NCI-H1417 treated with DMSO at 0.1 percent for 48 hours (cell line): ENCODE data around the gene SLC44A1.

ENCODE experiments used
- DNase-seq: peaks from one replicate; lab custom pipeline; 2025; lab: John Stamatoyannopoulos, UW

The SLC44A1 gene

DNA sequence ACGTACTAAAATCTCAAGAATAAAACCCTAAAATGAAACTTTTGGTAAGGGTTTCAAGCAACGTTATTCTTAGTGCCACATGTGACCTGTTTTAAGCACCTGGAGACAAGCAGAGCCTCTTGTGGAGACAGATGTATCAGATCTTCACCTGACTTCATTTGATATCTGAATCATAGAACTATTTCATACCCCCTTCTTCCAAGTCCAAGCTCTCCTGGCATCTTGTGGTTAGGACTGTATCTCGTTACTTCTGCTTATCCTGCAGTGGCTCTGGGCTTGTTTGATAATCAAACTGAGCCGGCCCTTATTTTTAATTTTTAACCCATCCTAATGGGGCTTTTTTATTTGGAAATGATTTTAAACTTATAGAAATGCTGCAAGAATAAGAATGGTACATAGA, 192.3 kb downstream of the SLC44A1 start:
- no peak for DNase-seq

DNA sequence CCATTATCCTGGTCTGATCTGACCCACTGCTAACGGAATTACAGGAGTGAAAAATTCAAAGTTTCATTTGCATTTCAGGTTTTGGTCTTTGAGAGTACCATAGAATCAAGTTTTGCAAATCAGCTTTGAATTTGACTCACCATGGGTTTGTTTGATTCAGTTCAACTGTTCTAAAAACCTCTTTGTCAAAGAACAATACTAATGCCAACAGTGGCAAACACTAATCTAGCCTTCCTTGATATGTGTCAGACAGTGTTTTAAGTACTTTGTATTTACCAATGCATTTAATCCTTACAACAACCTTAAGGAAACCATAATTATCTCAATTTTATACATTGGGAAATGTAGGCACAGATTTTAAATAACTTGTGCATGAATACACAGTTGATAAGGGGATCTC, 193.3 kb downstream of the SLC44A1 start:
- no peak for DNase-seq

DNA sequence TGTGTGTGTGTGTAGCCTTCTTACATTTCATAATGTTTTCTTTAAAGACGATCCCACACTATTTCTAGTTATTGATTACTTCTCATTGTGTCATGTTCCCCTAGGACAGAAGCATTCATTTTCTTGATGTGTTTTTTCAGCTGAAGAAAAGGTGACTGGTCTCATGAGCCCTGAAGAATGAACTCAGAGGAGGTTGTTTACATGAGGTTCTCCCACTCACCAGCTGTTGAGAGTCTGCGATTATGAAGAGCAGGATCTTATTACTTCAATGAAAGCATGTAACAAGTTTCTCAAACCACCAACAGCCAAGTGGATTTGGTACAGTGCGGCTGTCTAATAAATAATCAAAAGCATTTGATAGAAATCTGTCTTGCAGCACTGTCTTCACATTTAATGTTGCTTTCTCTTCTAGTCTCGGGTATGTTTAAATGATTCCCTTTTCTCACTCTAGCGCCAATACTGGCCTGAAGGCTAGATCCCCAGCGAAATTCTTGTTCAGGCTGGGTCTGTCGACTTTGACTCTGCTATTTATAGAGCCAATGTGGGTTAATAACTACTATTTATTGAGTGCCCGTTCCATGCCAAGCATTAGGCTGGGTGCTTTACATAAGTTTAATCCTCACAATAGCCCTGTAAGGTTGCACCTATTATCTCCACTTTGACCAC, 193.8 kb downstream of the SLC44A1 start:
- DNase-seq: no peak

DNA sequence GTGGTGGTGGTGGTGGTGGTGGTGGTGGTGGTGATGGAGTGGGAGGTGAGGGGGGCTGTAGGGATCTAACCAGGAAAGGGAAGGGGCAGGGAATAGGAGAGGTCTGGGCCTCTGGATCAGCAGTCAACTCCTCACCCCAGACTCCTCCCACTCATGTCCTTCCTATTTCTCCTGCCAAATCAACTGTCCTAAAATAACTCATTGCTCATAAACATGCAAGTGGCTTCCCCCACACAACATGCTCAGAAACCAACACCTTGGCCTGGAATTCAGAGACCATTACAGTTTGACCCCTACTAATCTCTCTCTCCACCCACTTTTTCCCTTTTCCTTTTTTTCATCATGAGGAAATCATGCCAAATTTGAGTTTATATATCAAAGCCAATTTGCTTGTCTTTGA, 195.0 kb downstream of the SLC44A1 start:
- no peak for DNase-seq

DNA sequence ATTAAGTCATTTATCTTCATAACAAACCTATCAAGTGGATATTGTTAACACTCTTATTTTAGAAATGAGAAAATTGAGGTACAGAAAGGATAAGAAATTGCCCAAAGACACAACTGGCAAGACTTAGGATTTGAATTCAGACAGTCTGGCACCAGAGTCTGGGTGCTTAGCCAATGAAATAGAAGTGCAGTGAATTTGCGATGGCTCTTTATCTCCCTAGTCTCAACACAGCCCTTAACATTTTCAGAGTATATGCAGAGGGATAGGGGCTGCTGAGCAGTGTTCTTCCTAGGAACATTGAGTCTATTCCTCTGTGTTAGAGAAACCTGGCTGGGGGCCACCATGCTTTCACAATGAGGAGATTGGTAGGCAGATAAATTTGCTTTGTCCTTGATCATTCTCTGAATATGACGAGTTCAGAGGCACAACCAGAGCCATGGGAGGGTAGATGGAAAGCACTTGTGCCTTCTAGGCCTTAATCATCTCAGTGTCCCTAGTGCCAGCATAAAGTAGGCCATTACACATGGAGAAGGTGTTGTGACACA, 197.2 kb downstream of the SLC44A1 start:
- DNase-seq: no peak

DNA sequence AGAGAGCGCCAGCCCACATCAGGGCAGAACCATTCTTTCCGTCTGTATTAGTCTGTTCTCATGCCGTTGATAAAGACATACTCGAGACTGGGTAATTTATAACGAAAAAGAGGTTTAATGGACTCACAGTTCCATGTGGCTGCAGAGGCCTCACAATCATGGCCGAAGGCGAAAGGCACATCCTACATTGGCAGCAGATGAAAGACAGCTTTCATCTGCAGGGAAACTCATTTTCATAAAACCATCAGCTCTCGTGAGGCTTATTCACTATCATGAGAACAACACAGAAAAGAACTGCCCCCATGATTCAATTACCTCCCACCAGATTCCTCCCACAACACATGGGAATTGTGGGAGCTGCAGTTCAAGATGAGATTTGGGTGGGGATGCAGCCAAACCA, 198.7 kb downstream of the SLC44A1 start:
- DNase-seq: no peak

DNA sequence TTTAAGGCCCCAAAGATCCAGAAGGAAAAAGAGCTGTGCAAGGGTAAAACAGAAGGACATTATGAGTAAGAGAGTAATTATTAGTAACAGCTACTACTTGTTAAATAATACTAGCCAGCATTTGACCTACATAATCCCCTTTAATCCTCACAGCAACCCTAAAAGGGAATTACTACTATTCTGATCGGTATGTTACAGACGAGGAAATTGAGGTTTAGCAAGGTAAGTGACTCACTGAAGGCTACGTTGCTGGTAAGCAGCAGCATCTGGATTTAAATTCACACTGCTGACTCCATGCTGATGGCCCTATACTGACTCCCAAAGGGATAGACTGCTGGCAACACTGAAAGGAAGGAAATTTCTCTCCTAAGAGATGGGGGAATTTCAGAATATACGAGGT, 199.7 kb downstream of the SLC44A1 start:
- no peak for DNase-seq

DNA sequence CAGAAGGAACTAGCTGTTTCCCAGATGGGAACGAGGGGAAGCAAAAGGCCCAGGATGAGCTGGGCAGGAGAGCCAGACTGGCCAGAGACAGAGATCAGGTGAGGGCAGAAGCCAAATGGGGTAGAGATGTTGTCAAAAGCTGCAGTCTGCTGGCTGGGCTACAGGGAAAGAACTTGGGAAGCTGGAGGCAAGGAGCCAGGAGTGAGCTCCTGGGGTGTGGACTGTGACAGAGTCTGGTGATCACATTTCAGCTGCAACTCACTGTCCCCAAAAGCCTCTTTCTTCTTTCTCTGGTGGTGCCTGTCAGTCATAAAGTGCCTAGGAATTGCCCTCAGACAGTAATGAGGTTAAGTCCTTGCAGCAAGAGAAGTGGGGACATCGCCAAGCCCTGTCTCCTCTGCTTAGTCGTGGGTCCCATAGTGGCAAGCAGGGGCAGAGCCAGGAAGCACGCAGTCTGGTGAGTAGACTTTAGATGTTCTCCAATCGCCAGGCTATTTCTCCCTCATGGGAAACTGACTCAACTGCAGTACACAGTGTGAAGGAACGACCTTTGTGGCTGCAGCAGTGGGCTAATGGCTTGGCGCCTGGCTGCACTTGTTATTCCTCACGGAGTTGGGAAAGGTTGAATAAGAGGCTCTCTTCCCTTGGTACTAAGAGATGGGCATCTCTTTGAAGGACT, 200.9 kb downstream of the SLC44A1 start:
- DNase-seq: no peak

DNA sequence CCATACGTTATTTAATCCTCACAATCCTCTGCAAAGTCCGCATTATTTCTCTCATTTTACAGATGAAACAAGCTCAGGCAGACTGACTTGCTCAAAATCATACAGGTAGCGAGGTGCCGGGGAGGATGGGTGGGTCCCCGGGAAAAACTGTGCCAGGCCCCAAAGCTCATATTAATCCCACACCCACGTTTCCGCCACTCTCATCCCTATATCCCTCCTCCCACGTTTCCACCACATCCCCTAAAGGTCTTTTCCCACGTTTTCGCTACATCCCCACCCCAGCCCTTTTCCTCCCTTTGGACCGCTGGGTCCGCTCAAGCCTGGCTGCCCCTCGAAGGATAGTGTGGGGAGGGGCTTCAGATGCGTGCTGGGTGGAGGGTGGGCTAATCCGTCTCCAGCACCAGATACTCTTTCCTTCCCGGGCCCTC, 202.9 kb downstream of the SLC44A1 start:
- no peak for DNase-seq

DNA sequence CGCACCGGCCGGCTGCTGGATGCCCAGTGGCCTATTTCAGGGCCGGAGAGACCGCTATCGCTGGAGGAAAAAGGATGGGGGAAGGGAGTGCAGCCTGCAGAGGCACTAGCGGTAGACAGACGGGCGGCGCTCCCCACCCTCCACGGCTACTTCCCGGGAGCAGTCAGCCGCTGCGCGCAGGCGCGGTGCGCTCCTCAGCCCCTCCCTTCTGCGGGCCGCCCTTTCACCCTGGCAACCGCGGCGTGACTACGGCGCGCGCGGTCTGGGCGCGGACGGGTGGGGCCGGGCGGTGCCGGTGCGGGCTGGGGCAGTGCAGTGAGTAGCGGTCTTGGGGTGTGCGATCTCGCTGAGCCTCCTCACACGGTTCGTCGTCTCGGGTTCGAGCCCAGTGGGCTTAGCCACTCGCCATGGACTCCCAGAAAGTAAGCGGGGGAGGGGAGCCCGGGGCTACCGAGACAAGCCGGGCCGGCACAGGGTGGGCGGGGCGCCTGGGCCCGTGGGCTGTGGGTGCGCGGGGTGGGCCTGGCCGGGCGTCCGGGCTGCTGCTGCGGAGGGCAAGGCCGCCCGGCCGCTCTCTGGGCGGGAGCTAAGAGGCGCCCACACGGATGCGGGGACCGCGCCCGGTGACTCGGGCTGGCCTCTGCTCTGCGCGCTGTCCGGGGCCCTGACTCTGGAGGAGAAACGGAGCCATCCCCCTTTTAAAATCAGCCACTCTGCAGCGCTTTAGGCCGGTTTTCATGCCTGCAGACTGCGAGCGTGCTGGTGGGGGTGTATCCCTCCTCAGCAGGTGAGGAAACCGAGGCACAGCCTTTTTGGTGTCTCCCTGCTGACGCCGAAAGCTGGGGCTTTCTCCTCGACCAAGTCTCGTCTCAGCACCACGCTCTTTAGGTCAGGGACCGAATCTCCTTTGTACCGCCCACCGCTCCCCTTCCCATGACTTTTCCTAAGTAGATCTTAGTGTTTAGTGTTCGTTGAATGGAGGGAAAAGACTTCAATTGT, 203.7 kb downstream of the SLC44A1 start, which contains the start of gene FSD1L:
Gene FSD1L, plus strand, starts transcription at position 221 of the 999 bp plus-strand sequence. Its CDS starts 187 bp downstream, at position 408.
- peak; percentile 85 for DNase-seq

DNA sequence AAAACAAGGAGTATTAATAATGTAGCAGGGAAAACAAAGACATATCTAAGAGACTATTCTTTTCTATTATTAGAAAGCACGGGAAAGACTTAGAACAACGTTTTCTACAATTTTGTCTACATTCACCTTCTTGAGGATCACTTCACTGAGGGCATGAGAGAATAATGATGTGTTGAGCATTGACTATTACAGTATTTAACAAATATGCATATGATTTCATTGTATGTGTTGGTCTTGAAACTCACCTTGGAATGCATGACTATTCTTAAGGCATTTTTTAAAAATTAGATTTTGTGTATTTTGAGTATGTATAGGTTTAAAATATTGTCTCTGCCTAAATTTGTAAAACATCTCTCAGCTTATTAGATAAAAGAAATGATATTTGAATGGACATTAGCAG, 204.6 kb downstream of the SLC44A1 start:
- no peak for DNase-seq

DNA sequence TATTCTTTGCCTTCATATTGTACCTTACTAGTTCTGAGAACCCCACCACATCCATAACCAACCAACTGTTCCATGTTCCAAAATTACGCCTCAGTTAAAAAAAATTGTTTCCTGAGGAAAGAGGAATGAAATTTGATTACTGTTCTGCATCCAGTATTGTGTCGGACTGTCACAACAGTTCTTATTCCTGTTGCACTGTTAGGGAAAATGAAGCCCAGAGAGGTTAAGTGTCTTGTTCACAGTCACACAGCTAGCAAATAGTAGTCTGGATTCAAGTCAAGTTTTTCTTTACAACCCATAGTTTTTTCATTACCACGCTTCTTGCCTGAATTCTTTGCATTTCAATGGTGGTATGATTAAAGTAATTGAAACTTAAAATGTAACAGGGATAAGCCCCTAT, 207.7 kb downstream of the SLC44A1 start:
- DNase-seq: no peak

DNA sequence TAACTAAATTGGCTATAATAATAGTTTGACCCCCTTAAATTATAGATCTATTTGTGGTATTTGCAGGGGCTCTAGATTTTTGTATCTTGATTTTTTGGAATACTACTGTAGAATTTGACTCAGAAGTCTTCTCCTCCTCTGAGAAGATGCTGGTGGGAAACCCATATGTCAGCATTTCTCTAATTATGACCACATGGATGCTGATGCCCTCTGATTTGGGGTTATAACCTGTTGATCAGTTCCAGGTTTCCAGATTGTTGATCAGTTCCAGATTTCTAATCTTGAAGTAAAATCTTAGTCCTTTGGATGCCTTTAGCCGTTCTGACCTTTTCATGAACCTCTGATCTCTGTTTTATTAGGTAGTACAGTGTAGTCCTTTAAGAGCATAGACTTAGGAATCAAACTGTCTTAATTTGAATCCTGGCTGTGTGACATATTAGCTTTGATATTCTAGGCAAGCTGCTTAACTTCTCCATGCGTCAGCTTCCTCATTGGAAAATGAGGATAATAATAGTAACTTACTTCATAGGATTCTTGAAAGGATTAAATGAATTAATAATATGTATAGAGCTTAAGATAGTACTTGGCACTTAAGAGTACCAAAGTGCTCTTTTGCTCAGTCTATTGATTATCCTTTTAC, 211.5 kb downstream of the SLC44A1 start:
- no peak for DNase-seq

DNA sequence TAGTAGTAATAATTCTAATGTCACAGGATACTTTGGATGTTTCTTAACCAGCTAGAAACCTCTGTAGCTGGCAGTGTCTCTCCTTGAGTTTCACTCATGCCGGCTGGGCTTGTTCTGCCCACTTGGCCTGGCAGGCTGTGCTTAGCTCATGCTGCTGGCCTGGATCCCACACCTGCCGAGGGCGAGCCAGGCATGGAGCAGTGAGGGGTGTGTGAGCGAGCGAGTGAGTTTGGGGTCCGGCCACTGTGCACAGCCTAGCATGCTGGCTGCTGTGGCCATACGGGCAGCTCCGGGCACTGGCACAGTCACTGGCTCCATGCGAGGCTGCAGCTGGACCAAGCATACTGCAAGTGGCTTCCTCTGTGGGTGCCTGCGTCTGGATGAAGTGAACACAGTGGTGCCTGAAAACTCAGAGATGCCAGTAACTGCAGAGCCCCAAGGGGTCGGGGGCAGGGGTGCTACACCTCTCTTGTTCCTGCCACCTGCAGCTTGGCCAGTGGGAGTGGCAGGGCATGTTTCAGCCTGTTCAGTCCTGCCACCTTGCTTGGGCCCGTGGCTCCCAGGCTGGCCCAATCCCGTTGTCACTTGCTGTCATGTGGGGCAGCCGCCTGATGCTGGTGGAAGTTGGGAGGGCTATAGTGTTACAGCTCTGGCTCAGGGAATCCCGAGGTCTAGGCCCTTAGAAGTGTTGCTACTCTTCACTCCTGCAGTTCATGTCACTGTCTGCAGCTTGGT, 213.3 kb downstream of the SLC44A1 start:
- DNase-seq: no peak

DNA sequence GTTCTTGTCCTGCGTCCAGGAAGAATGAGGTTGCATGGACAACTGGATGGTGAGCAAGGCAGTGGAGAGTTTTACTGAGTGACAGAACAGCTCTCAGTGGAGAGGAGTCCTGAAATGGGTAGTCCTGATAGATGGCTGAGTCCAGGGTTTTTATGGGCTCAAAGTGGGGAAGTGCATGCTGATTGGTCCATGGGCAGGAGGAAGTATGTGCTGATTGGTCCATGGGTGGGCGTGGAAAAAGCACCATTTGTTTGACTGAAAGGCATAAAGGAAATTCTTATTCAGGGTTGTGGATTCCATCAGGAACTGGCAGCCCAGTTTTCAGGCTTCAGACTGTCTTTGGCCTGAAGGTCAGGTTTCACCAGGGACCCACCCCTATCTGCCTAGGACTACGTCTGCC, 214.0 kb downstream of the SLC44A1 start:
- no peak for DNase-seq

DNA sequence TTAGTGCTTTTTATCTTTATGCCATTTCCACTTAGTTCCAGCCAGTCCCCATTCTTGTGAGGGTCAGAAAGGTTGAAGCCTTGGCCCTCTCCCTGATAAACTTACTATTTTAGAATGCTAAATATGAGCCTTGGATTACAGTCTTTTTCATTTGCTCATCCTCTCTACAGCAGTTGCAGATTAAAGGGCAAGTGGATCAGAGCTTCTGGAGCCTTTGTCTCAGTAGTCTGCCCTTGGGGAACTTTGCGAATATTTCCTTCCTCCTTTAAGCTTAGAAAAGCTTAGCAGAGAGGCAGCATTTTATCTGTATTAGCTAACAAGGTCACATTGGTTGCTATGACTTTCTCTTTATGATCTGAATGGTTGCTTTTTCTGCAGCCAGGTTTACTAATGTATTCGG, 214.9 kb downstream of the SLC44A1 start:
- no peak for DNase-seq

DNA sequence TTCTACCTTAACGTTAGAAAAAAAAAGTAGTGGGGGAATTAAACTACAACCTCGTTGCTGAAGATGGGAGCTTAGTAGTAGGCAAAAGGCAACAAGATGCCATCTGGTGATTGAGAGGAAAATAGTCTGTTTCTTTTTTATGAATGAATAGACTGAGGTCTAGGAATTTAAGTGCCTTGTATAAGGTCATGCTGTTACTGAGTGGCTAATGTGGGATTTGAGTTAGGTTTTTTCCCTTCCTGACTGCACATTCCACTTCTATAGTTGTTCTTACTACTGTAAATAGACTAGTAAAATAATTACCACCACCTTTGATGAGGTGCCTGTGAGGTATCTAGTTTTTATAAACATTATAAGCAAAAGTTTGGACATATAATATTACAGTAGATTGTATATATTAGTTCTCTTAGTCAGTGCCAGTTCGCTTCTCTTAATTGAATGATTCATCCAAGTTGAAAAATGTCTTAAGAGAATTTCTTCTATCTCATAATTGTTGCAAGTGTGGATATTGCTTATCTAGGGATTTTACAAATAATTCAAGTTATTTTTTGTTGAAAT, 222.5 kb downstream of the SLC44A1 start:
- DNase-seq: no peak

DNA sequence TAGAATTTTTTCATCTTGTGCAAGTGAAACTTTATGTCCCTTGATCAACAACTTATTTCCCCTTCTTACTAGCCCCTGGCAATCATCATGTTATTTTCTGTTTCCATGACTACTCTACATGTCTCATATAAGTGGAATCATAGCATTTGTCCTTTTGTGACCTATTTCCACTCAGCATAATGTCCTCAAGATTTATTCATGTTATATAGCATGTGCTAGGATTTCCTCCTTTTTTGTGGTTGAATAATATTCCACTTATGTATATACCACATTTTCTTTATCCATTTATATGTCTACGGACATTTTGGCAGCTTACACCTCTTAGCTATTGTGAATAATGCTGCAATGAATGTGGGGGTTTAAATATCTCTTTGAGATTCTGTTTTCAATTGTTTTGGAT, 224.4 kb downstream of the SLC44A1 start:
- DNase-seq: no peak

DNA sequence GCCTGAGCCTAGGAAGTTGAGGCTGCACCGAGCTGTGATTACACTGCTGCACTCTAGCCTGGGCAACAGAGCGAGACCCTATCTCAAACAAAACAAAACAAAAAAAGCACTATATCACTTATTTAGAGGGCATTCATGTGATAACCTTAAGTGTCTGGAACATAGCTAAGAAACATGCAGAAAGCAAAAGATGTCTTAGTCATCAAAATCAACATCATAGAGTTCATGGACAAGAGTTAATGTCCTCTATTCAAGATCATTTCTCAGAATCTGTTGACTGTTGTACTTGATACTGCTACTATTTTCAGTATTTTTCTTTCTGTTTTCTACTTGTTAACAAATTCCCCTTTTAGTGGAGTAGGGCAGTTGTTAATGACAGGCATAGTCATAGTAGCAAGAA, 228.8 kb downstream of the SLC44A1 start:
- DNase-seq: no peak

DNA sequence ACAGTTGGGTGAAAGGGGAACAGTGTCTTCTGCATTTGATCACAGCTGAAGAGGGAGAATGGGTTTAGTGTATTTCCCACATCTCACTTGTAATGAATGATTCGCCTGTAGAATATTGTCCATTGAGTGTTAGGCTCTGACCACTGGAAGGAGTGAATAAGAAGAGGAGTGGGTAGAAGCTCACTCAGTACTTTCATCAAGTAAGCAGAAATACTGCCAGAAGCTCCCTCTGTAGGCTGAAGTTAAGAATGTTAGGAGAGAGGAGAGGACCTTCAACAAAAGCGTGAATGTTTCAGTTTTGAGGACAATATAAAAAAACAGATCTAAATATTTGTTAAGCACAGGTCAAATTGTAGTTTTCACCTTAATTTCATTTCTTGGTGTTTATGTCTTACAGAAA, 230.9 kb downstream of the SLC44A1 start:
- DNase-seq: no peak

DNA sequence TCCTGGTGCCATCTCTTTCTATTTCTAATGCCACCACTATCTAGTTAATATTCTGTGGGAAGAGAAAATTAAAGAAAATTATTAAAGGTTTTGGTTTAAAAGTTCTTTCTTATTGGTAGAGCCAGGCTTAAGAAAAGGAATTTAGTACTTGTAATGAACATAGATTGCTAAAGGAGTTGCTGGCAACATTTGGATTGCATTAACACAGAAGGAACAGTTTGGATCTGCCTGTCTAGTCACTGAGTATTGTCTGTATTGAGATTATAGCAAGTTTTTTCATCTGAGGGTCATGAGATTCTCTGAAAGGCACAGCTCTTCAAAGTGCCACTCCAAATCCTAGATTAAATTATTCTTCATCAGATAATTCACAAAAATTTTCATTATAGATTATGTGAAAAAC, 235.4 kb downstream of the SLC44A1 start:
- no peak for DNase-seq
